Panc1 (cell line): ENCODE measurements around the gene RRAGA. TPM values are rescaled to one million over a fixed set of nuclear protein-coding genes. Genes with fewer than 3 reads are reported as not detected.
"Not testable (repeated sequence)": the region's sequence is repeated elsewhere in the genome, so short reads cannot be mapped to it uniquely, and the experiment has no call there.

Experiments
- ATAC-seq: fragments of 200-7000 bp; cut with Tn5 transposase; 2 replicates; pipeline ENCODE4 v1.9.1; 2020; ENCODE audit warnings: mild to moderate bottlenecking, moderate library complexity
- BruUV-seq: library from RNA; stranded (reverse); fragments of 400-500 nt; replicated peaks from 2 replicates; lab custom pipeline; 2021; lab: Mats Ljungman, UMichigan
- CTCF ChIA-PET: fragments of 300-600 bp; sonication (Branson Sonifier 250); formaldehyde crosslinking; loops from one replicate; lab custom pipeline; 2022; ENCODE audit warnings: antibody characterized with exemption; lab: Charles Lee
- POLR2A ChIA-PET: fragments of 300-600 bp; sonication (Branson Sonifier 250); formaldehyde crosslinking; loops from one replicate; lab custom pipeline; 2022; ENCODE audit warnings: antibody characterized with exemption; lab: Charles Lee
- DNase-seq: peaks from one replicate; pipeline ENCODE4 v3.0.0-alpha.2; 2010; ENCODE audit warnings: low read depth, low spot score
- H3K27ac ChIP-seq: 2 replicates; pipeline ENCODE4 v1.5.1; 2011; ENCODE audit warnings: mild to moderate bottlenecking, low read length, inconsistent platforms
- H3K27me3 ChIP-seq: fragments of 200-500 bp; sonication (Bioruptor generic); 2 replicates; pipeline ENCODE4 v1.6.0; 2014; ENCODE audit warnings: low read length, inconsistent platforms; ENCODE audit not compliant: control insufficient read depth, insufficient read depth
- H3K36me3 ChIP-seq: fragments of 200-500 bp; sonication (Bioruptor generic); 2 replicates; pipeline ENCODE4 v1.5.1; 2014; ENCODE audit warnings: inconsistent platforms, mild to moderate bottlenecking, low read length, moderate library complexity; ENCODE audit not compliant: control insufficient read depth, insufficient read depth
- H3K4me1 ChIP-seq: 2 replicates; pipeline ENCODE4 v1.5.1; 2011; ENCODE audit warnings: inconsistent platforms, mild to moderate bottlenecking, low read length, moderate library complexity; ENCODE audit not compliant: control insufficient read depth, insufficient read depth
- H3K4me3 ChIP-seq, 2 experiments: 2 replicates each; pipeline ENCODE4 v1.5.1; 2011 to 2012; ENCODE audit warnings: low read depth in 2 of 2, low read length in 2 of 2, mild to moderate bottlenecking in 2 of 2, inconsistent platforms in 1 of 2, moderate library complexity in 1 of 2
- H3K9me3 ChIP-seq: fragments of 200-500 bp; sonication (Bioruptor generic); 2 replicates; pipeline ENCODE4 v1.5.1; 2014; ENCODE audit warnings: low read depth, mild to moderate bottlenecking, inconsistent platforms, low read length, moderate library complexity; ENCODE audit not compliant: control insufficient read depth, insufficient read depth
- CTCF ChIP-seq: fragments of 450-650 bp; IDR thresholded peaks from 2 replicates; pipeline ENCODE4 v1.5.1; 2017; ENCODE audit warnings: mild to moderate bottlenecking
- POLR2AphosphoS5 ChIP-seq: IDR thresholded peaks from 2 replicates; pipeline ENCODE4 v1.6.1; 2012; ENCODE audit warnings: mild to moderate bottlenecking, low read depth, low read length, moderate library complexity
- REST ChIP-seq, 2 experiments: IDR thresholded peaks; 2 replicates each; pipeline ENCODE4 v1.6.1; 2011 to 2012; ENCODE audit warnings: low read depth in 2 of 2, control low read depth in 1 of 2, low read length in 1 of 2, mild to moderate bottlenecking in 1 of 2, moderate library complexity in 1 of 2; ENCODE audit not compliant: insufficient read depth in 1 of 2
- SIN3A ChIP-seq: IDR thresholded peaks from 2 replicates; pipeline ENCODE4 v1.6.1; 2012; ENCODE audit warnings: low read depth, mild to moderate bottlenecking, low read length, moderate library complexity, borderline replicate concordance; ENCODE audit not compliant: insufficient read depth
- TCF7L2 ChIP-seq: IDR thresholded peaks from 2 replicates; pipeline ENCODE4 v1.6.1; 2011; ENCODE audit warnings: mild to moderate bottlenecking, low read depth, low read length, inconsistent platforms
- in situ Hi-C: cut with HindIII; loops from 2 replicates; pipeline ENCODE4 v1.10.0; 2016; ENCODE audit warnings: low sequenced_read_pairs, low pct_unique_long_range_greater_than_20kb
- intact Hi-C: fragments of 100-400 bp; cut with micrococcal nuclease; formaldehyde crosslinking; loops from one replicate; pipeline ENCODE4 v1.10.0; 2022; ENCODE audit not compliant: unreplicated experiment
- total RNA-seq: library from RNA; stranded (reverse); gene quantifications from one replicate; pipeline ENCODE4 v1.2.1, GENCODE V29; 2021; ENCODE audit not compliant: unreplicated experiment

Gene RRAGA
- total RNA-seq, 1 experiment from 2014 or later = 23.5 TPM

- Histone ChIP-seq H3K4me1 (no peaks in the 10 kb centered on the region), H3K4me3 (no peak overlapping the region), H3K27ac (no peak overlapping the region), H3K27me3 (no peaks in the 10 kb centered on the region), H3K36me3 (no peaks in the 10 kb centered on the region; the same call in 1 of the 2 replicates), H3K9me3 (no peaks in the 10 kb centered on the region)
- ChIA-PET CTCF (interaction anchor here (0.9 kb wide), 1 partner anchor 378 kb away, joined by 7 read pairs; no protein-coding TSS in a partner anchor), POLR2A (no interaction called here)
- in situ Hi-C loops (no loop called here), intact Hi-C loops (no loop called here)
- DNase-seq (no peak), ATAC-seq (no peak)
- BruUV-seq = no TSS peak
- TF ChIP-seq SIN3A (no peak), TCF7L2 (no peak), CTCF (no peak), POLR2AphosphoS5 (no peak), REST (IDR thresholded peaks at IDR 0.05; ENCODE audit: insufficient read depth in 1 of 2, low read depth in 2 of 2, low read length in 1 of 2) (no peak)
Observed at GRCh38 chr9:19087106-19088000, 38.1 kb downstream of the RRAGA start.

GRCh38 chr9:19097431-19097830, 48.2 kb downstream of the RRAGA start:
- POLR2A ChIA-PET, DNase-seq, H3K9me3 ChIP-seq, H3K4me1 ChIP-seq, H3K27ac ChIP-seq, H3K36me3 ChIP-seq, BruUV-seq, in situ Hi-C loops, H3K4me3 ChIP-seq, H3K27me3 ChIP-seq, intact Hi-C loops, CTCF ChIA-PET, ATAC-seq: not testable (repeated sequence)

Other genes starting within 250 kb of the RRAGA start
- gene SAXO1, start 16.2 kb upstream of the RRAGA start, total RNA-seq = not detected
- 9.3 TPM for gene HAUS6, start 53.5 kb downstream of the RRAGA start, total RNA-seq
- 18.4 TPM for gene PLIN2, start 78.1 kb downstream of the RRAGA start, total RNA-seq
- 10.5 TPM for gene DENND4C, start 181.3 kb downstream of the RRAGA start, total RNA-seq